C4-2B (cell line): ENCODE results near the gene ILF2.

Experiments
- ZFX ChIP-seq: fragments of 450-650 bp; IDR thresholded peaks from 2 replicates; pipeline ENCODE4 v1.6.1; 2017
- TF ChIP-seq, protein P1 (sequence below): fragments of 450-650 bp; conservative IDR thresholded peaks from 2 replicates; pipeline ENCODE4 v1.5.1; 2017; ENCODE audit warnings: mild to moderate bottlenecking

GRCh38 chr1:153688276-153688675 is 17.5 kb upstream of the ILF2 start:
- TF ChIP-seq, protein P1, sequence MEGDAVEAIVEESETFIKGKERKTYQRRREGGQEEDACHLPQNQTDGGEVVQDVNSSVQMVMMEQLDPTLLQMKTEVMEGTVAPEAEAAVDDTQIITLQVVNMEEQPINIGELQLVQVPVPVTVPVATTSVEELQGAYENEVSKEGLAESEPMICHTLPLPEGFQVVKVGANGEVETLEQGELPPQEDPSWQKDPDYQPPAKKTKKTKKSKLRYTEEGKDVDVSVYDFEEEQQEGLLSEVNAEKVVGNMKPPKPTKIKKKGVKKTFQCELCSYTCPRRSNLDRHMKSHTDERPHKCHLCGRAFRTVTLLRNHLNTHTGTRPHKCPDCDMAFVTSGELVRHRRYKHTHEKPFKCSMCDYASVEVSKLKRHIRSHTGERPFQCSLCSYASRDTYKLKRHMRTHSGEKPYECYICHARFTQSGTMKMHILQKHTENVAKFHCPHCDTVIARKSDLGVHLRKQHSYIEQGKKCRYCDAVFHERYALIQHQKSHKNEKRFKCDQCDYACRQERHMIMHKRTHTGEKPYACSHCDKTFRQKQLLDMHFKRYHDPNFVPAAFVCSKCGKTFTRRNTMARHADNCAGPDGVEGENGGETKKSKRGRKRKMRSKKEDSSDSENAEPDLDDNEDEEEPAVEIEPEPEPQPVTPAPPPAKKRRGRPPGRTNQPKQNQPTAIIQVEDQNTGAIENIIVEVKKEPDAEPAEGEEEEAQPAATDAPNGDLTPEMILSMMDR: no peak
- TF ChIP-seq ZFX: no peak
